Retinal pigment epithelial cell (primary cell): ENCODE data around the gene ADCYAP1R1.

Experiments
- DNase-seq: peaks from one replicate; pipeline ENCODE4 v3.0.0-alpha.2; 2010; ENCODE audit warnings: low read depth
- H3K4me3 ChIP-seq: 2 replicates; pipeline ENCODE4 v1.5.1; 2011; ENCODE audit warnings: mild to moderate bottlenecking, low read length, control low read depth, moderate library complexity
- CTCF ChIP-seq: conservative IDR thresholded peaks from 2 replicates; pipeline ENCODE4 v1.5.1; 2011; ENCODE audit warnings: low read depth, low read length, control low read depth, inconsistent platforms

The ADCYAP1R1 gene

GRCh38 chr7:31058688-31059087, 6.6 kb downstream of the ADCYAP1R1 start:
- no peak for DNase-seq
- no peak for TF ChIP-seq CTCF
- H3K4me3 ChIP-seq, result no peak overlapping the region

DNA sequence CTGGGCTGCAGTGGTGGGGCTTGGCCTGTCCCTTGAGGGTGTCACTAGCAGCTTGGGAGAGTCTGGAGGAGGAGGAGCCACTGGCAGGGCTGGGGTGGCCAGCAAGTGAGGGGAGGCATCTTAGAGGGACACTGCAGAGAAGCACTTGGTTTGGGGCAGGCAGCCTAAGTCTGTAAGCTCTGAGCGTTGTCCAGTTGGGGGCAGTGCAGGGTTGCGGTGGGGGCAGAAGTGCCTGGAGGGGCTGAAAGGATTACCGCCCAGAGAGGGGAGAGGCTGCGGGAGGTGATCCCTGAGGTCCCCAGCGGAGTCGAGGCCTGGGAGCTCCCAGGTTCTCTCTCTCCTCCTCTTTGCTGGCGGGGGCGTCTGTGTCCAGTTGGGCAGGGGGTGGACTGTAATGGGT, 7.4 kb downstream of the ADCYAP1R1 start:
- no peak for DNase-seq
- TF ChIP-seq CTCF, result no peak
- H3K4me3 ChIP-seq, result no peak overlapping the region

DNA sequence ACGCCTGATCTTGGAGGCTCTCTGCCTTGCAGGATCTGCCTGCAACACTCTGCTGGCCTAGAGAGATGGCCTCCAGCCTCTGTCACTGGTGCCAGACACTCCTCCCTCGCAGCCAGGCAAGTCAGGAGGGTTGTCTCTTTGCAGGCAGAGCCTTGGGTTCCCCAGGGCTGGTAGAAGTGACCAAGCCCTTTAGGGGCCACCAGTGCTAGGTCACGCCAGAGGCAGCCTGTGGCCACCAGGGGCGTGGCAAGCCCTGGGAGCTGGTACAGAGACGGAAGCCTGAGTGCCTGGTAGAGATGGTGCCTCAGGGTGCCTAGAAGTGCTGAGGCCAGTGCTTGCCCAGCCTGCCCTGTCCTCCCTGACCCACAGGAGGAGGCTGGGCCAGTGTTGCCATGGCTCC, 9.1 kb downstream of the ADCYAP1R1 start:
- no peak for DNase-seq
- TF ChIP-seq CTCF, result no peak

GRCh38 chr7:31062746-31063435, 10.8 kb downstream of the ADCYAP1R1 start:
- no peak for DNase-seq
- no peak for TF ChIP-seq CTCF
- H3K4me3 ChIP-seq, result no peak overlapping the region

More for the DNA sequence above, 9.1 kb downstream of the ADCYAP1R1 start:
- no peak overlapping the region for H3K4me3 ChIP-seq

DNA sequence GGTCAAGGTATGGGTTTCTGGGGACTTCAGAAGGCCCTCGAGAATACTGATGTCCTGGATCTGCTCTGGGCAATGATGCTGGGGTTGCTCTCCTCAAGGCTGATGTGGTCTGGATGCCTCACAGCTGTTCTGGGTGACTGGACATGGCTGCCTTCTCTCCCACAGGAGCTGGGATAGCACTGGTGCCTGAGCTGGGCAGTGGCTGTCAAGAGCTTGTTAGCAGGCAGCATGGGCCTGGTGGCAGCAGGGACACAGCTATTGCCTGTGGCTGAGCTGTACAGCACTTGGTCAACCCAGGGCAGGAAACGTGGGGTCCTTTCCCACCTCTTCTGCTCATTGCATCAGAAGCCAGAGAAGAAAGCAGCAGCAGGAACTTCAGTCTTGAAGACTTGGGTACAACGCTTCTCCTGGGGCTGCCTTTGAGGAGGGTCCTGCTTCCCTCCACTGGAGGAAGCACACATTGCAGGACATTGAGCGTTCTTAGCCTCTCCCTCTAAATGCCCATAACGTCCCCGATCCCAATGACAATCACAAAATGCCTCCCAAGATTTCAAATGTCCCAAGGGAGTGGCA, 13.0 kb downstream of the ADCYAP1R1 start:
- no peak for TF ChIP-seq CTCF
- H3K4me3 ChIP-seq, result no peak overlapping the region
- DNase-seq, result no peak

DNA sequence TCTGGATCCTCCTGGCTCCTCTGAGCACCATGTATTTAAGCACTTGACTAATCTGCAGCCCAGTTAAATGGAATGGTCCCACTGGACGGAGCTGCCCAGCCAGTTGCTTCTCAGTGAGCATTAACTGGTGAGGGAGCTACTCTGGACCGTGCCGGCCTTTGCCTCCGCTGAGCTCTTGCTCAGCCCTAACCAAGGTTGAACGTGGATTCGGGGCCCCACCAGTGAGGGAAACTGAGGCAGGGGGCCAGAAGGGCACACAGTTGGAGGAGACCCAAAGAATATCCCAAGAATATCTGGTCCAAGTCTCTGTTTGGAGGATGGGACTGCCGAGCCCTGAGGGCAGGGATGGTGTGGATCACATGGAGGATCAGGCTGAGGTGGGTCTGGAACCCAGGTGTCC, 13.7 kb downstream of the ADCYAP1R1 start:
- no peak for TF ChIP-seq CTCF

GRCh38 chr7:31066516-31067130, 14.5 kb downstream of the ADCYAP1R1 start:
- no peak overlapping the region for H3K4me3 ChIP-seq
- no peak for TF ChIP-seq CTCF
- no peak for DNase-seq

More for the DNA sequence above, 13.7 kb downstream of the ADCYAP1R1 start:
- DNase-seq, result no peak
- no peak overlapping the region for H3K4me3 ChIP-seq
